HEK293T (cell line): Measurements from ENCODE around the gene RAB15.

Experiments used
- CTCF ChIA-PET: fragments of 350-600 bp; formaldehyde crosslinking; extraction: SDS; loops from one replicate; lab custom pipeline; 2021; ENCODE audit warnings: antibody characterized with exemption, inconsistent platforms; lab: Yijun Ruan, JAX
- POLR2A ChIA-PET: fragments of 350-600 bp; formaldehyde crosslinking; extraction: SDS; loops from one replicate; lab custom pipeline; 2020; ENCODE audit warnings: antibody characterized with exemption, inconsistent platforms; lab: Yijun Ruan, JAX
- DNase-seq: peaks from one replicate; pipeline ENCODE4 v3.0.0; 2012; ENCODE audit warnings: mixed read lengths; ENCODE audit errors: extremely low spot score
- ARNT ChIP-seq: fragments of 450-650 bp; IDR thresholded peaks from 2 replicates; pipeline ENCODE4 v1.6.1; 2017; ENCODE audit warnings: mild to moderate bottlenecking
- BHLHE40 ChIP-seq: fragments of 450-650 bp; IDR thresholded peaks from 2 replicates; pipeline ENCODE4 v1.6.1; 2016; ENCODE audit warnings: mild to moderate bottlenecking, moderate library complexity, borderline replicate concordance
- CTBP1 ChIP-seq: fragments of 450-650 bp; IDR thresholded peaks from 2 replicates; pipeline ENCODE4 v1.6.1; 2016; ENCODE audit warnings: borderline replicate concordance
- ELF4 ChIP-seq: fragments of 450-650 bp; IDR thresholded peaks from 2 replicates; pipeline ENCODE4 v1.6.1; 2017; ENCODE audit warnings: antibody characterized with exemption
- FOXA1 ChIP-seq: fragments of 450-650 bp; IDR thresholded peaks from 2 replicates; pipeline ENCODE4 v1.6.1; 2016; ENCODE audit warnings: mild to moderate bottlenecking
- FOXK2 ChIP-seq: fragments of 450-650 bp; IDR thresholded peaks from 2 replicates; pipeline ENCODE4 v1.6.1; 2016; ENCODE audit warnings: mild to moderate bottlenecking
- FOXM1 ChIP-seq: fragments of 450-650 bp; IDR thresholded peaks from 2 replicates; pipeline ENCODE4 v1.6.1; 2017; ENCODE audit warnings: mild to moderate bottlenecking, borderline replicate concordance
- HDGF ChIP-seq: fragments of 450-650 bp; IDR thresholded peaks from 2 replicates; pipeline ENCODE4 v1.6.1; 2017; ENCODE audit warnings: antibody characterized with exemption, borderline replicate concordance
- L3MBTL2 ChIP-seq: fragments of 450-650 bp; conservative IDR thresholded peaks from 2 replicates; pipeline ENCODE4 v1.6.1; 2016; ENCODE audit warnings: mild to moderate bottlenecking
- LEF1 ChIP-seq: fragments of 450-650 bp; IDR thresholded peaks from 2 replicates; pipeline ENCODE4 v1.6.1; 2017; ENCODE audit warnings: mild to moderate bottlenecking, borderline replicate concordance
- NFRKB ChIP-seq: fragments of 450-650 bp; IDR thresholded peaks from 2 replicates; pipeline ENCODE4 v1.6.1; 2016; ENCODE audit warnings: mild to moderate bottlenecking, moderate library complexity
- SP1 ChIP-seq: fragments of 450-650 bp; IDR thresholded peaks from 2 replicates; pipeline ENCODE4 v1.6.1; 2017
- SUZ12 ChIP-seq: fragments of 450-650 bp; IDR thresholded peaks from 2 replicates; pipeline ENCODE4 v1.6.1; 2016; ENCODE audit warnings: mild to moderate bottlenecking
- TARDBP ChIP-seq: fragments of 450-650 bp; IDR thresholded peaks from 2 replicates; pipeline ENCODE4 v1.6.1; 2016
- ZNF384 ChIP-seq: fragments of 450-650 bp; IDR thresholded peaks from 2 replicates; pipeline ENCODE4 v1.6.1; 2016
- TF ChIP-seq, protein P1 (sequence below): fragments of 450-650 bp; IDR thresholded peaks from 2 replicates; pipeline ENCODE4 v1.6.1; 2016

Gene RAB15

DNA sequence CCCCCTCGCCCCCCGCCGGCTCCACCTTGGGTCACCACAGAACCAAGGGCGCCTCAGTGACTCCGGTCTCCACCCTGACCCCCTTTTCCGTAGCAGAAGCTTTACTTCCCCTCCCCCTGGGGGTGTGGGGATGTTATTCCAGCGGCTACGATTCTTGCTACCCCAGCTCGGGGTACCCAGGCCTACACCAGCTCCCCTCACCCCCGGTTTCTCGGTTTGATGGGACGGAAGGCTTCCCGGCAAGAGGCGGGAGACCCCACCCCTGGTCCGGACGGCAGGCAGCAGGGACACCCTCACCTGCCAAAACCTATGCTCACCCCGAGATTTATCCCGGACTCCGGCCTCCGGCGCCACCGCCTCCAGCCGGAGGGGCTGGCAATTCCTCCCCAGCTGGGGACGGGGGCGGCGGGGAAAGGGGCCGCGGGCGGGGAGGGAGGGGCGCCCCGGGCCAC lies 619 bp downstream of the RAB15 start:
- TF ChIP-seq FOXM1 (no peak), BHLHE40 (no peak), NFRKB (no peak), FOXK2 (no peak), ARNT (no peak), CTBP1 (no peak), FOXA1 (no peak), L3MBTL2 (no peak)
- no peak for DNase-seq
- CTCF ChIA-PET, result no interaction called here
- POLR2A ChIA-PET, result interaction anchor here (2.4 kb wide), 1 partner anchor 15 kb away, joined by 13 read pairs; the partner anchor contains the start of gene FNTB

DNA sequence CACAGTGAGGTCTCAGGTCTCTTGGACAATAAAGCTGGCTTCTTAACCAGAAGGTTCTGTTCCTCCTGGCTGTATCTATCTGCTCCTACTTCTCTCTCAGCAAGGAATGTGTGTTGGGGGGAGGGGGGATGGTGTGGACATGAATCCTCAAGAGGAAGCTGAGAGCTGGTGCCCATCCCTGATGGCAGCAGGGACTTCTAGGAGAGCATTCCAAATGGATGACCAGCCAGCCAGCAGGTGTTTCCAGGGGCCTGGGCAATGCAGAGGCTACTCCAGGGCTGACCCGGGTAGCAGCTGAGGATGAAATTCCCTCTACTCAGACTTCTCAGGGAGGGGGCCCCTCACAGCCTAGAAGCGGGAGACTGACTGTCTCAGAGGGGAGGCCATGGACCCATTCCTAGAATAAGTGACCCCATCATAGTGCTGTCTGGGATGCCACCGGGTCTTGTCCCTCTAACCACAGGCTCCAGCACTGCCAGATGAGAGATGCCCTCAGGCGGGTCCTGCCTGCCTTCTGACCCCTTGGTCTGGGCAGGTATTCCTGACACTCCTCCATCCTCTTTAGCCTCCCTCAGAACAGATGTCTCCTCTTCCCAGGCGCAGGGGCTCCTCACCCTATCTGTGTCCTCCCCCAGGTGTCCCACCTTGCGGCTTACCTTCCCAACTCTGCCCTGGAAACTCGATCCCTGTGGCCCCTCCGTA lies 1.2 kb downstream of the RAB15 start:
- ChIA-PET CTCF (interaction anchor here (0.7 kb wide), 1 partner anchor 14 kb away, joined by 4 read pairs; no protein-coding TSS in a partner anchor), POLR2A (interaction anchor here (2.4 kb wide), 1 partner anchor 16 kb away, joined by 13 read pairs; the partner anchor contains the start of gene FNTB)
- TF ChIP-seq L3MBTL2, result no peak
- no peak for TF ChIP-seq BHLHE40
- TF ChIP-seq SP1, result no peak
- no peak for DNase-seq

DNA sequence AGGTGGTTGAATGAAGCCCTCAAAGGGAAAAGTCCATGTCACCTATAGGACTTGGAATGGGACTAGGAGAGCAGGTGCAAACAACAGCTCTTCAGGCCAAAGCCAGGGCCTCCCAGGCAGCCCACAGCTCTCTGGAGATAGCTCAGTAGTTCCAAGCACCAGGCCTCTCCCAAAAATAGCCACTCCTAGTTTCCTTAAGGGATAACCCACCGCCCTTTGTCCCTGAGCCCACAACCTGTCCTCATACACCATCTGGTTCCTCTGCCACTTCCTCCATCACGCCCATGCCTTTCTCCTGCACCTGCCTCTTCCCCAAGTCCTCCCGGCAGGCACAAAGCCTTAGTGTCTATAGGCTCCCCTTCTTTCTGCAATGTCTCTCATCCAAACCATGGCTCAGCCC lies 2.1 kb downstream of the RAB15 start:
- CTCF ChIA-PET, result no interaction called here
- TF ChIP-seq SUZ12 (no peak), L3MBTL2 (no peak), NFRKB (no peak), ARNT (no peak), HDGF (no peak), CTBP1 (no peak), FOXK2 (no peak), FOXM1 (no peak), LEF1 (no peak), ELF4 (no peak), FOXA1 (no peak), BHLHE40 (no peak)
- POLR2A ChIA-PET, result interaction anchor here (2.4 kb wide), 1 partner anchor 17 kb away, joined by 13 read pairs; the partner anchor contains the start of gene FNTB

DNA sequence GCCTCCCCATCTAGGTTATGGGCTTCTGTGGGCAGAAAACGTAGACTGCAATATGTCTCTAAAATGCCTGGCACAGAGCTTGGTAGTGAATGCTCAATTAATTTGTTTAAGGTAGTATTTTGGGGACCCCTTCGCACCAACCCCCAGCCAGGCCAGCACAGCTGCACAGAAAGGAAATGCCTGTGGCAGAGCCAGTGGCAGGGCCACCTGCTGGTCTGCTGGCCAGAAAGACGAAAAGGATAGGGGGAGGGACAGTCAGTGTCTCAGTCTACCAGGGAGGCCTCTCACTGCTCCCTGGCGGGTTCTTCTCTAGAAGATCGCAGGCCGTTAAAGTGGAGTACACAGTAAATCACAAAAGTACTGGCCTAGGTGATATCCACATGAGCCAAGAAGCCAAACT lies 3.5 kb downstream of the RAB15 start:
- POLR2A ChIA-PET, result interaction anchor here (0.8 kb wide), 1 partner anchor 12 kb away, joined by 3 read pairs; no protein-coding TSS in a partner anchor
- CTCF ChIA-PET, result interaction anchor here (0.7 kb wide), 1 partner anchor 646 kb away, joined by 3 read pairs; no protein-coding TSS in a partner anchor
- no peak for DNase-seq
- TF ChIP-seq NFRKB (no peak), BHLHE40 (no peak), LEF1 (no peak), L3MBTL2 (no peak), CTBP1 (no peak), SP1 (no peak), FOXM1 (no peak), ZNF384 (no peak), HDGF (no peak), FOXK2 (no peak), TARDBP (no peak), FOXA1 (no peak), ELF4 (no peak), ARNT (no peak)
- TF ChIP-seq, protein P1, sequence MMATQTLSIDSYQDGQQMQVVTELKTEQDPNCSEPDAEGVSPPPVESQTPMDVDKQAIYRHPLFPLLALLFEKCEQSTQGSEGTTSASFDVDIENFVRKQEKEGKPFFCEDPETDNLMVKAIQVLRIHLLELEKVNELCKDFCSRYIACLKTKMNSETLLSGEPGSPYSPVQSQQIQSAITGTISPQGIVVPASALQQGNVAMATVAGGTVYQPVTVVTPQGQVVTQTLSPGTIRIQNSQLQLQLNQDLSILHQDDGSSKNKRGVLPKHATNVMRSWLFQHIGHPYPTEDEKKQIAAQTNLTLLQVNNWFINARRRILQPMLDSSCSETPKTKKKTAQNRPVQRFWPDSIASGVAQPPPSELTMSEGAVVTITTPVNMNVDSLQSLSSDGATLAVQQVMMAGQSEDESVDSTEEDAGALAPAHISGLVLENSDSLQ, result no peak

More for the DNA sequence above, 2.1 kb downstream of the RAB15 start:
- no peak for DNase-seq

DNA sequence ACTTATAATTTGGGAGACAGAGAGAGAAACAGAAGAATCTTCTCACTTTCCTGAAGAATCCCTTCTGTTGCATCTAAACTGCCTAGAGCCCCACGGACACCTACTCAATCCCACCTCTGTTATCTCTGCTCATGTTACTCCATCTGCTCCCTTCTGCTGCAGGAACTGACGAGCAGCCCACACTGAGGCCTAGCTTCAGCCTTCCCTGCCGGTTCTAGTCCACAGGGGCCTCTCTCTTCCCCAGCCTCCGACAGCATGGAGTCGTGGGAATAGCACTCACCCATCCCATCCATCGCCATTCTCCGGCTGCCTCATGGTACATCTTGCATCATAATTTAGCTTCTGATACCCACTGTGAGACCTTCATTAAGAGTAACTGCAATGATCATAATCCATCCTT lies 4.0 kb downstream of the RAB15 start:
- CTCF ChIA-PET, result interaction anchor here (0.7 kb wide), 1 partner anchor 645 kb away, joined by 3 read pairs; no protein-coding TSS in a partner anchor
- no peak for DNase-seq
- POLR2A ChIA-PET, result interaction anchor here (0.8 kb wide), 1 partner anchor 11 kb away, joined by 3 read pairs; no protein-coding TSS in a partner anchor
- TF ChIP-seq ARNT, result no peak
- TF ChIP-seq FOXM1, result no peak
- TF ChIP-seq, protein P1, result no peak
- TF ChIP-seq ZNF384, result no peak
- no peak for TF ChIP-seq CTBP1
- TF ChIP-seq TARDBP, result no peak
- TF ChIP-seq FOXA1, result no peak
- no peak for TF ChIP-seq L3MBTL2
- TF ChIP-seq SUZ12, result no peak
- TF ChIP-seq FOXK2, result no peak
- no peak for TF ChIP-seq ELF4
- no peak for TF ChIP-seq NFRKB
- no peak for TF ChIP-seq SP1
- TF ChIP-seq LEF1, result no peak
- no peak for TF ChIP-seq HDGF
- TF ChIP-seq BHLHE40, result no peak

DNA sequence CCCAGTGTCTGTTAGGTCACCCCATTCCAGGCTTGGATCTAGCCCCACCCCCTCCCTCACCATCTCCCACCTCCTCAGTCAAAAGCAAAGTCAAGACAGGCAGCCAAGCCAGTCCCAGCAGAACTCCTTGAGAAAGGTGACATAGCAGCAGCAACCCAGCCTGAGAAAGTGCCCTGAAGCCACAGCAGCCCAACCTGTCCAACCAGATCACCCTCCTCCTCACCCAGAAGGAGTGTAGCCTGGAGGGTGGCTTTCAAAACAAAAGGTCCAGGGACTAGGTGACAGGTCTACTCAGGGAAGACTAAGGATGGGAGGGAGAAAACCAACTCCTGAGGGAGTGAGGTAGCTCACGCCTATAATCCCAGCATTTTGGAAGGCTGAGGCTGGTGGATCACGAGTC lies 5.2 kb downstream of the RAB15 start:
- TF ChIP-seq LEF1 (no peak), ZNF384 (no peak), CTBP1 (no peak), NFRKB (no peak), BHLHE40 (no peak), FOXA1 (no peak), HDGF (no peak), FOXK2 (no peak), SP1 (no peak), ARNT (no peak), L3MBTL2 (no peak), ELF4 (no peak), SUZ12 (no peak), FOXM1 (no peak), TARDBP (no peak)
- TF ChIP-seq, protein P1, result no peak
- ChIA-PET POLR2A (no interaction called here), CTCF (no interaction called here)
- no peak for DNase-seq
